ENCODE measurements around the gene PTPRZ1. TPM values are rescaled to one million over a fixed set of nuclear protein-coding genes. Genes with fewer than 3 reads are reported as not detected.
A peak's percentile ranks its signal among the peaks of the same experiment; 100 is the strongest.

The PTPRZ1 gene
- total RNA-seq, 1 donor from 2014 or later, result 154 TPM

DNA sequence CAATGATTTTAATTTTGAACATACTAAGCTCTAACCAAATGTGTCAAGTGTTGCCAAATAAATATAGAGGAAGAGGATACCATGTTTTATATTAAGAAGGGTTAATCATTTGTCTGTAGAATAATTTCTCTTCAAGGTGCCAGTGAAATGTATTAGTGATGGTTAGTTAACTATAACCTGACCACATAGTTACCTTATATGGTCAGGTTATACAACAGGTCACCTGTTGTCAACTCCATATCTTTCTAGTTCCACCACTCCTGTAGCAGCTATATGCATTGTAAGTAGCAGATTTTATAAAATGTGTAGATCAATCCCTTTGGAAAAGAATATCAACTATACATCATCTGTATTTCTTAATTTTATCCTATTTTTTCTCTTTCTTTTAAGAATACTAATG, 35.1 kb downstream of the PTPRZ1 start:
- peaks cover 24% of the 10 kb centered on the region for H3K4me1 ChIP-seq
- H3K27me3 ChIP-seq, result no peaks in the 10 kb centered on the region
- H3K79me2 ChIP-seq (ENCODE audit: low read depth), result peaks cover 31% of the 10 kb centered on the region
- H3F3A ChIP-seq (ENCODE audit: low read depth), result peaks cover 31% of the 10 kb centered on the region
- H3K4me3 Mint-ChIP-seq, result no peak overlapping the region
- H3K9ac ChIP-seq, result no peak overlapping the region
- TF ChIP-seq EZH2phosphoT487 (IDR thresholded peaks at IDR 0.05) (no peak), EZH2 (IDR thresholded peaks at IDR 0.05) (no peak)
- TF ChIP-seq, protein P1, sequence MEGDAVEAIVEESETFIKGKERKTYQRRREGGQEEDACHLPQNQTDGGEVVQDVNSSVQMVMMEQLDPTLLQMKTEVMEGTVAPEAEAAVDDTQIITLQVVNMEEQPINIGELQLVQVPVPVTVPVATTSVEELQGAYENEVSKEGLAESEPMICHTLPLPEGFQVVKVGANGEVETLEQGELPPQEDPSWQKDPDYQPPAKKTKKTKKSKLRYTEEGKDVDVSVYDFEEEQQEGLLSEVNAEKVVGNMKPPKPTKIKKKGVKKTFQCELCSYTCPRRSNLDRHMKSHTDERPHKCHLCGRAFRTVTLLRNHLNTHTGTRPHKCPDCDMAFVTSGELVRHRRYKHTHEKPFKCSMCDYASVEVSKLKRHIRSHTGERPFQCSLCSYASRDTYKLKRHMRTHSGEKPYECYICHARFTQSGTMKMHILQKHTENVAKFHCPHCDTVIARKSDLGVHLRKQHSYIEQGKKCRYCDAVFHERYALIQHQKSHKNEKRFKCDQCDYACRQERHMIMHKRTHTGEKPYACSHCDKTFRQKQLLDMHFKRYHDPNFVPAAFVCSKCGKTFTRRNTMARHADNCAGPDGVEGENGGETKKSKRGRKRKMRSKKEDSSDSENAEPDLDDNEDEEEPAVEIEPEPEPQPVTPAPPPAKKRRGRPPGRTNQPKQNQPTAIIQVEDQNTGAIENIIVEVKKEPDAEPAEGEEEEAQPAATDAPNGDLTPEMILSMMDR (IDR thresholded peaks at IDR 0.05), result no peak
- no peak overlapping the region for H3K4me3 ChIP-seq
- H4K20me1 ChIP-seq (ENCODE audit: low read depth), result peaks cover 9% of the 10 kb centered on the region
- DNase-seq (ENCODE audit: low spot score), result no peak
- H3K9me3 Mint-ChIP-seq, result peaks cover 2% of the 10 kb centered on the region
- no peak overlapping the region for H3K4me2 ChIP-seq
- no peaks in the 10 kb centered on the region for H3K9me3 ChIP-seq (ENCODE audit: low read depth)
- no peak overlapping the region for H3K27ac Mint-ChIP-seq
- peaks cover 23% of the 10 kb centered on the region for H3K4me1 Mint-ChIP-seq
- H3K36me3 ChIP-seq, result no peaks in the 10 kb centered on the region
- no peak overlapping the region for H2AFZ ChIP-seq (replicated peaks)
- H3K36me3 Mint-ChIP-seq, result peaks cover 22% of the 10 kb centered on the region
- H3K27me3 Mint-ChIP-seq (ENCODE audit: insufficient read depth, low read depth), result peaks cover 2% of the 10 kb centered on the region
- H3K27ac ChIP-seq, result peak overlapping the region; percentile 9

DNA sequence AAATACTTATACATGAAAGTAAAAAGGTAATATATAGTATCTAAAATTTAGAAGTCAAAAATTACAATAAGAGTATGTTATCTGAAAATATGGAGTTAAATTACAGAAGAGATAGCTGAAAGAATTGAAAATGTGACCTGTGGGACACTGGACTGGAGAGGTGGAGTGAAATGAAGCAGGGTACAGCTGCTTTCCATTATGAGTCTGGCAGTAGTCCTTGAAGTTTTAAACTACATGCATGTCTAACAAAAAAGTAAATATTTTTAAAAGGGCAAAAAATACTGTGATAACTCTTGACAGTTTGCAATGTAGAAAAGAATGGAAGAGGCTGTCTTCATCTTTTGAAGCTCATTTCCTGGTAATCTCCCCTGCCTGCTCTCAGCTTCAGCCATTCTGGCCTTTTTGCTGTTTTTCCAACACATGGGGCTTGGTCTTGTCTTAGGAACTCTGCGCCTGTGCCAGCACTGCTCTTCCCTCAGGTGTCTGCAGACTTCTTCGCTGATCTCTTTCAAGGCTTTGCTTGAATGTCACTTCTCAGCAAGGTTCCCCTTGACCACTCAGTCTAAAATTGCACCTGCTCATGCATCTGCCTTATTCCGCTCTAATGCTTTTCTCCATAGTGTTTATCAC, 36.9 kb downstream of the PTPRZ1 start:
- Histone ChIP-seq H3F3A (ENCODE audit: low read depth) (peaks cover 35% of the 10 kb centered on the region), H3K4me1 (peaks cover 32% of the 10 kb centered on the region), H3K4me2 (no peak overlapping the region), H3K4me3 (no peak overlapping the region), H3K27ac (peak overlapping the region; percentile 55), H2AFZ (replicated peaks) (no peak overlapping the region), H3K27me3 (no peaks in the 10 kb centered on the region), H3K36me3 (no peaks in the 10 kb centered on the region), H3K79me2 (ENCODE audit: low read depth) (peaks cover 39% of the 10 kb centered on the region), H3K9me3 (ENCODE audit: low read depth) (no peaks in the 10 kb centered on the region), H4K20me1 (ENCODE audit: low read depth) (peaks cover 14% of the 10 kb centered on the region), H3K9ac (no peak overlapping the region)
- Mint-ChIP-seq H3K4me1 (peaks cover 41% of the 10 kb centered on the region), H3K36me3 (peaks cover 9% of the 10 kb centered on the region), H3K9me3 (no peaks in the 10 kb centered on the region), H3K27ac (peak overlapping the region; percentile 59), H3K27me3 (ENCODE audit: insufficient read depth, low read depth) (peaks cover 2% of the 10 kb centered on the region), H3K4me3 (no peak overlapping the region)
- TF ChIP-seq EZH2phosphoT487 (IDR thresholded peaks at IDR 0.05), result no peak
- TF ChIP-seq, protein P1 (IDR thresholded peaks at IDR 0.05), result no peak
- no peak for TF ChIP-seq EZH2 (IDR thresholded peaks at IDR 0.05)
- peak; percentile 24 for DNase-seq (ENCODE audit: low spot score)

DNA sequence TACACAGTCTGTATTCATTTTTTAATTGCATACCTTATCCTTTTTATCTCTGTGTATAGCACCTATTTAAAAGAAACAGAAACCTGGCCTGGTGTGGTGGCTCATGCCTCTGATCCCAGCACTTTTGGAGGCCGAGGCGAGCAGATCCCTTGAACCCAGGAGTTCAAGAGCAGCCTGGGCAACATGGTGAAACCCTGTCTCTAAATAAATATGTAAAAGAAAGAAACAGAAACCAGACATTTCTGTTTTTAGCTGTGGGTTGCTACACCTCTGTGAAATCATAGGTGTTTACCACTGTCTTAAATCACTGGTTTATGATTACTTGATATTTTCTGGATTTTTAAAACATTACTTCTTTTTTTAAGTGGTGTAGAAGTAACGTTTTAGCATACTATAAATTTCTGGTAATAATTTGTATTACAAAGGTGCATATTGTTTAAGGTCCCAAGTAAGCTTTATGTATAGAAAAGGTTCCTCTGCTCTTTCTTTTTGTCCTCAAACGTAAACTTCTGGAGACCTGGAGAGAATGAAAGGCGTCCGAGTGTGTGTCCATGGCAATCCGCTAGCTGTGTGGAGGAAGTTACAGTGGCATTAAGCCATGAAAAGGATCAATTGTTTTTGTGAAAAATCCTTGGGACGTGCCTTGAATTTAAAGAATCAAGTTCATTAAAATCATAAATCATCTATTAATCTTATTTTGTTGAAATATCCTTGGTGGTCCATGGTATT, 41.1 kb downstream of the PTPRZ1 start:
- peak overlapping the region; percentile 98 for H3K27ac Mint-ChIP-seq
- H3K9ac ChIP-seq, result no peak overlapping the region

More for the DNA sequence above, 41.1 kb downstream of the PTPRZ1 start:
- Histone ChIP-seq H4K20me1 (ENCODE audit: low read depth) (peaks cover 19% of the 10 kb centered on the region), H3K36me3 (no peaks in the 10 kb centered on the region), H3K4me1 (peaks cover 53% of the 10 kb centered on the region), H3K4me3 (no peak overlapping the region), H3K9me3 (ENCODE audit: low read depth) (no peaks in the 10 kb centered on the region), H3F3A (ENCODE audit: low read depth) (peaks cover 37% of the 10 kb centered on the region), H3K27me3 (no peaks in the 10 kb centered on the region), H2AFZ (replicated peaks) (no peak overlapping the region), H3K79me2 (ENCODE audit: low read depth) (peaks cover 44% of the 10 kb centered on the region), H3K4me2 (peak overlapping the region; percentile 43), H3K27ac (peak overlapping the region; percentile 36)
- peak; percentile 39 for DNase-seq (ENCODE audit: low spot score)
- Mint-ChIP-seq H3K4me1 (peaks cover 52% of the 10 kb centered on the region), H3K4me3 (peak overlapping the region; percentile 37), H3K9me3 (no peaks in the 10 kb centered on the region), H3K27me3 (ENCODE audit: insufficient read depth, low read depth) (peaks cover 2% of the 10 kb centered on the region), H3K36me3 (peaks cover 7% of the 10 kb centered on the region)
- TF ChIP-seq, protein P1 (IDR thresholded peaks at IDR 0.05), result no peak
- TF ChIP-seq EZH2 (IDR thresholded peaks at IDR 0.05) (no peak), EZH2phosphoT487 (IDR thresholded peaks at IDR 0.05) (no peak)
